Right atrium auricular region (tissue), 2 donors: ENCODE results near the gene GMDS. TPM values are rescaled to one million over a fixed set of nuclear protein-coding genes. Genes with fewer than 3 reads are reported as not detected.

ENCODE experiments used
- DNase-seq: peaks from one replicate; pipeline ENCODE4 v3.0.0-alpha.2; 2019; ENCODE audit warnings: low spot score
- H3K27ac ChIP-seq, 2 donors: fragments of 200-600 bp; sonication (generic); 1 replicate in 1 of 2; 2 replicates in 1 of 2; pipeline ENCODE4 v1.5.1; 2016 to 2019
- H3K27me3 ChIP-seq, 2 donors: fragments of 200-600 bp; sonication (generic); one replicate each; pipeline versions ENCODE4 v1.5.1 to v1.6.0; 2017 to 2019
- H3K36me3 ChIP-seq: fragments of 200-600 bp; sonication (generic); one replicate; pipeline ENCODE4 v1.5.1; 2016
- H3K4me1 ChIP-seq, 2 donors: fragments of 200-600 bp; sonication (generic); one replicate each; pipeline versions ENCODE4 v1.5.1 to v1.6.0; 2017 to 2019
- H3K4me3 ChIP-seq, 2 donors: fragments of 200-600 bp; sonication (generic); 1 replicate in 1 of 2; 2 replicates in 1 of 2; pipeline ENCODE4 v1.5.1; 2017 to 2019; ENCODE audit warnings: mild to moderate bottlenecking in 1 of 2, moderate library complexity in 1 of 2
- H3K9me3 ChIP-seq, 2 donors: fragments of 200-600 bp; sonication (generic); one replicate each; pipeline ENCODE4 v1.5.1; 2019
- total RNA-seq, 2 donors: library from RNA; depleted of rRNA; stranded (reverse); fragments of >200 nt; gene quantifications; one replicate each; pipeline ENCODE4 v1.1.0, GENCODE V29; 2016
- TF ChIP-seq, protein P1 (sequence below), 2 donors: fragments of 200-600 bp; sonication (generic); IDR thresholded peaks; one replicate each; pipeline ENCODE4 v1.5.1; 2019; ENCODE audit warnings: antibody characterized with exemption in 2 of 2

The GMDS gene
- total RNA-seq, 2 donors from 2014 or later: 11.1 to 11.8 TPM

DNA sequence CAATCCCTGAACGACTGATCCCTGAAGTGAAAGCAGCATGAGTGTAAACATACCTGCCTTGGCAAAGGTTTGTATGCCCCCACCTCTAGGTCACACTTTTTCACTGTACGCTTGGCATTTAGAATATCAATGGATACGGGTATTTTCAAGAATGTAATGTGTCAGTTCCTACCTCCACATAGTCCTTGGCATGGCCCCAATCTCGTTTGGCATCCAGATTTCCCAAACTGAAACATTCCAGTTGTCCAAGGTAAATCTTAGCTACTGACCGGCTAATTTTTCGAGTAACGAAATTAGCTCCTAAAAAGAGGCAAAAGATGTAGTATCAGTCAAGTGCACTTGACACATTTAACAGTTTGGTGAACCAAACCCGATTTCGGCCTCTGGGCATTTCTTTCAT is 315.5 kb downstream of the GMDS start:
- H3K4me1 ChIP-seq: no peaks in the 10 kb centered on the region
- no peak overlapping the region for H3K27ac ChIP-seq
- TF ChIP-seq, protein P1, sequence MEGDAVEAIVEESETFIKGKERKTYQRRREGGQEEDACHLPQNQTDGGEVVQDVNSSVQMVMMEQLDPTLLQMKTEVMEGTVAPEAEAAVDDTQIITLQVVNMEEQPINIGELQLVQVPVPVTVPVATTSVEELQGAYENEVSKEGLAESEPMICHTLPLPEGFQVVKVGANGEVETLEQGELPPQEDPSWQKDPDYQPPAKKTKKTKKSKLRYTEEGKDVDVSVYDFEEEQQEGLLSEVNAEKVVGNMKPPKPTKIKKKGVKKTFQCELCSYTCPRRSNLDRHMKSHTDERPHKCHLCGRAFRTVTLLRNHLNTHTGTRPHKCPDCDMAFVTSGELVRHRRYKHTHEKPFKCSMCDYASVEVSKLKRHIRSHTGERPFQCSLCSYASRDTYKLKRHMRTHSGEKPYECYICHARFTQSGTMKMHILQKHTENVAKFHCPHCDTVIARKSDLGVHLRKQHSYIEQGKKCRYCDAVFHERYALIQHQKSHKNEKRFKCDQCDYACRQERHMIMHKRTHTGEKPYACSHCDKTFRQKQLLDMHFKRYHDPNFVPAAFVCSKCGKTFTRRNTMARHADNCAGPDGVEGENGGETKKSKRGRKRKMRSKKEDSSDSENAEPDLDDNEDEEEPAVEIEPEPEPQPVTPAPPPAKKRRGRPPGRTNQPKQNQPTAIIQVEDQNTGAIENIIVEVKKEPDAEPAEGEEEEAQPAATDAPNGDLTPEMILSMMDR (IDR thresholded peaks at IDR 0.05): no peak
- peaks cover 0 to under 1% of the 10 kb centered on the region in 2 donors for H3K9me3 ChIP-seq
- H3K4me3 ChIP-seq: no peak overlapping the region
- H3K36me3 ChIP-seq: no peaks in the 10 kb centered on the region
- no peak for DNase-seq
- no peaks in the 10 kb centered on the region for H3K27me3 ChIP-seq

DNA sequence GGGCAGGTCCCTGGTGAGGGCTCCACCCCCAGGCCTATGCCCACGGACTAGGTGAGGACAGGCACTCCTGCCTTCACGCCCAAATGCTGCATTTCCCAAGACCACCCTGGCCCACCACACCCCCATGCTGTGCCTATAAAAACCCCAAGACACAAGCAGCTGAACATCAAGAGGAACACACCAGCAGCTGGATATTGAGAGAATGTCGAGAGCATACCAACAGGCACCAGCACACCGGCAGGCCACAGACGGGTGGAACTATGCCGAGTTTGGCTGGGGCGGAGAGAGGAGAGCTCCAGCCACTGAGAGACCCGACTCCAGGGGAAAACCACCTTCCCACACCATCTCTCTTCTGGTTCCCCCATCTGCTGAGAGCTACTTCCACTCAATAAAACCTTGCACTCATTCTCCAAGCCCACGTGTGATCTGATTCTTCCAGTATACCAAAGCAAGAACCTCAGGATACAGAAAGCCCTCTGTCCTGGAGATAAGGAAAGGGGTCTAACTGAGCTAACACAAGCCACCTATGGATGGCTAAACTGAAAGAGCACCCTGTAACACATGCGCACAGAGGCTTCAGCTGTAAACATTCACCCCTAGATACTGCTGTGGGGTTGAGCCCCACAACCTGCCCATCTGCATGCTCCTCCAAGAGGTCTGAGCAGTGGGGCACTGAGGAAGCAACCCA is 319.5 kb downstream of the GMDS start:
- Histone ChIP-seq H3K36me3 (no peaks in the 10 kb centered on the region), H3K27me3 (no peaks in the 10 kb centered on the region), H3K4me3 (no peak overlapping the region), H3K9me3 (no peaks in the 10 kb centered on the region), H3K4me1 (no peaks in the 10 kb centered on the region), H3K27ac (no peak overlapping the region)
- no peak for DNase-seq
- TF ChIP-seq, protein P1 (IDR thresholded peaks at IDR 0.05): no peak

- no peak for DNase-seq
- no peak overlapping the region for H3K27ac ChIP-seq
- no peaks in the 10 kb centered on the region for H3K9me3 ChIP-seq
- TF ChIP-seq, protein P1 (IDR thresholded peaks at IDR 0.05): no peak
- H3K36me3 ChIP-seq: no peaks in the 10 kb centered on the region
- no peaks in the 10 kb centered on the region for H3K4me1 ChIP-seq
- no peaks in the 10 kb centered on the region for H3K27me3 ChIP-seq
- H3K4me3 ChIP-seq: no peak overlapping the region
Measured at GRCh38 chr6:1923449-1923848, 322.0 kb downstream of the GMDS start.

DNA sequence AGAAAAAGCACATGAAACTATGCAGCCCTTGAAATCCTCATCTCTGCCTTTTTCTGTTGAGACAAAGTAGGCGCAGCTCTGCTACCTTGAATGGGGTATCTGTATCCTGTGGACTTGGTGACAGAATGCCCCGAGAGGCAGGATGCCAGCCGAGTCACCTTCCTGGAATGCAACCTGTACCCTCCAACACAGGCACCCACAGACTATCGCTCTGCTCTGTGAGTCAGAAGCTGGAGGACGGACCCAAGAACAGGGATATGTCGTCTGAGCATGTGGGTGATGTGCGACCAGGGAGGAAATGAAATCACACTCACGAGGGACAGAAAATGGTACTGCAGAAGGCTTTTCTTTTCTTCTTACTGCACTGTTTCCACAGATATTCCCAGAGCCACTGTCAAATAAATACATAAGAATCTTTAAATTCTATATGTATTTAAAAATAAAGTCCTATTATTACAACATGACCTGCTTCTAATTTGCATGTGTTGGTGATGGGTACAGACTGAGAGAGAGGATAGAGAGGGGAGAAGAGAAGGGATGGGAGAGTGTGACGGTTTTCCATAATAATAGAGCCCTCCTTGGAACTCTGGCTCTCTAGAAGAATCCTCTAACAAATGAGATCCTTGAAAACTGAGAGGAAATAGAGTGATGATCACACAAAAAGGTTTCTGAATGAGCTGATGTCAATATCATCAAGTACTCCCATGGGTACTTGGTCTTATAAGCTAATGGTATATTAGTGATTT is 327.6 kb downstream of the GMDS start:
- H3K27ac ChIP-seq: no peak overlapping the region
- TF ChIP-seq, protein P1 (IDR thresholded peaks at IDR 0.05): no peak
- H3K4me1 ChIP-seq: no peaks in the 10 kb centered on the region

GRCh38 chr6:1916334-1917070 is 328.9 kb downstream of the GMDS start:
- no peak for DNase-seq
- Histone ChIP-seq H3K4me1 (no peaks in the 10 kb centered on the region), H3K27ac (no peak overlapping the region), H3K36me3 (no peaks in the 10 kb centered on the region), H3K4me3 (no peak overlapping the region), H3K9me3 (no peaks in the 10 kb centered on the region), H3K27me3 (no peaks in the 10 kb centered on the region)
- TF ChIP-seq, protein P1 (IDR thresholded peaks at IDR 0.05): no peak

More for the DNA sequence above, 327.6 kb downstream of the GMDS start:
- Histone ChIP-seq H3K36me3 (no peaks in the 10 kb centered on the region), H3K4me3 (no peak overlapping the region), H3K27me3 (no peaks in the 10 kb centered on the region), H3K9me3 (no peaks in the 10 kb centered on the region)
- DNase-seq: no peak
